HEK293 (cell line): ENCODE data around the gene TMEM167B.

Experiments used
- CTCF ChIA-PET: fragments of 350-600 bp; formaldehyde crosslinking; extraction: SDS; loops from one replicate; lab custom pipeline; 2021; ENCODE audit warnings: antibody characterized with exemption; lab: Yijun Ruan, JAX
- POLR2A ChIA-PET: fragments of 300-600 bp; formaldehyde crosslinking; extraction: SDS; loops from one replicate; lab custom pipeline; 2020; ENCODE audit warnings: antibody characterized with exemption, inconsistent platforms; lab: Yijun Ruan, JAX
- H3K27ac ChIP-seq: fragments of 200-500 bp; sonication (Bioruptor generic); 2 replicates; pipeline ENCODE4 v1.5.1; 2014; ENCODE audit warnings: low read depth, low read length, control low read depth, inconsistent platforms; ENCODE audit errors: extremely low read depth
- H3K36me3 ChIP-seq, 2 experiments: fragments of 200-500 bp in 1 of 2; sonication (Bioruptor generic) in 1 of 2; 1 replicate in 1 of 2; 2 replicates in 1 of 2; pipeline ENCODE4 v1.5.1; 2014 to 2017; ENCODE audit warnings: inconsistent platforms in 2 of 2, low read length in 2 of 2; ENCODE audit not compliant: control insufficient read depth in 2 of 2, insufficient read depth in 1 of 2
- H3K4me1 ChIP-seq: fragments of 200-500 bp; sonication (Bioruptor generic); 2 replicates; pipeline ENCODE4 v1.5.1; 2014; ENCODE audit warnings: mild to moderate bottlenecking, low read length, inconsistent platforms; ENCODE audit not compliant: control insufficient read depth, insufficient read depth
- H3K4me3 ChIP-seq: 2 replicates; pipeline ENCODE4 v1.5.1; 2011; ENCODE audit warnings: low read depth, mild to moderate bottlenecking, control low read depth, low read length, moderate library complexity
- H3K9me3 ChIP-seq: fragments of 200-500 bp; sonication (Bioruptor generic); 2 replicates; pipeline ENCODE4 v1.5.1; 2014; ENCODE audit warnings: low read depth, low read length, inconsistent platforms; ENCODE audit not compliant: control insufficient read depth, insufficient read depth
- CTCF ChIP-seq: fragments of 450-650 bp; formaldehyde crosslinking; IDR thresholded peaks from 2 replicates; pipeline ENCODE4 v1.5.1; 2016; ENCODE audit warnings: missing biosample characterization, missing genetic modification characterization
- GLI4 ChIP-seq: fragments of 450-650 bp; formaldehyde crosslinking; IDR thresholded peaks from 2 replicates; pipeline ENCODE4 v1.5.1; 2016; ENCODE audit warnings: missing biosample characterization, missing genetic modification characterization
- KLF1 ChIP-seq: fragments of 450-650 bp; formaldehyde crosslinking; IDR thresholded peaks from 2 replicates; pipeline ENCODE4 v1.5.1; 2016; ENCODE audit warnings: missing biosample characterization, missing genetic modification characterization
- PBX3 ChIP-seq: sonication (generic); formaldehyde crosslinking; IDR thresholded peaks from 2 replicates; pipeline ENCODE4 v1.8.1; 2022; ENCODE audit warnings: mild to moderate bottlenecking, moderate library complexity, missing genetic modification reagents
- PRDM10 ChIP-seq: fragments of 450-650 bp; formaldehyde crosslinking; IDR thresholded peaks from 2 replicates; pipeline ENCODE4 v1.5.1; 2016; ENCODE audit warnings: missing biosample characterization, missing genetic modification characterization
- SALL2 ChIP-seq: fragments of 450-650 bp; formaldehyde crosslinking; IDR thresholded peaks from 2 replicates; pipeline ENCODE4 v1.5.0; 2017; ENCODE audit warnings: missing biosample characterization, mild to moderate bottlenecking, missing genetic modification characterization, borderline replicate concordance
- ZBTB49 ChIP-seq: fragments of 450-650 bp; formaldehyde crosslinking; IDR thresholded peaks from 2 replicates; pipeline ENCODE4 v1.5.1; 2016; ENCODE audit warnings: missing biosample characterization, missing genetic modification characterization, low read depth
- ZNF16 ChIP-seq: fragments of 450-650 bp; formaldehyde crosslinking; IDR thresholded peaks from 2 replicates; pipeline ENCODE4 v1.5.1; 2016; ENCODE audit warnings: low read depth, missing biosample characterization, missing genetic modification characterization
- ZNF239 ChIP-seq: fragments of 450-650 bp; formaldehyde crosslinking; IDR thresholded peaks from 2 replicates; pipeline ENCODE4 v1.5.1; 2016; ENCODE audit warnings: missing biosample characterization, missing genetic modification characterization
- ZNF280D ChIP-seq: fragments of 450-650 bp; formaldehyde crosslinking; IDR thresholded peaks from 2 replicates; pipeline ENCODE4 v1.5.1; 2016; ENCODE audit warnings: missing biosample characterization, missing genetic modification characterization
- ZNF302 ChIP-seq: fragments of 450-650 bp; formaldehyde crosslinking; IDR thresholded peaks from 2 replicates; pipeline ENCODE4 v1.5.1; 2016; ENCODE audit warnings: missing biosample characterization, missing genetic modification characterization, low read depth
- ZNF350 ChIP-seq: fragments of 450-650 bp; formaldehyde crosslinking; IDR thresholded peaks from 2 replicates; pipeline ENCODE4 v1.5.0; 2017; ENCODE audit warnings: missing biosample characterization, mild to moderate bottlenecking, missing genetic modification characterization
- ZNF513 ChIP-seq: fragments of 450-650 bp; IDR thresholded peaks from 2 replicates; pipeline ENCODE4 v1.5.1; 2018; ENCODE audit warnings: missing biosample characterization, missing genetic modification characterization
- ZNF560 ChIP-seq: fragments of 450-650 bp; formaldehyde crosslinking; IDR thresholded peaks from 2 replicates; pipeline ENCODE4 v1.5.1; 2017; ENCODE audit warnings: missing biosample characterization, missing genetic modification characterization, borderline replicate concordance
- ZNF645 ChIP-seq: fragments of 450-650 bp; formaldehyde crosslinking; IDR thresholded peaks from 2 replicates; pipeline ENCODE4; 2016; ENCODE audit warnings: missing biosample characterization, missing genetic modification characterization
- ZNF791 ChIP-seq: fragments of 450-650 bp; formaldehyde crosslinking; IDR thresholded peaks from 2 replicates; pipeline ENCODE4 v1.5.1; 2016; ENCODE audit warnings: missing biosample characterization, missing genetic modification characterization

The TMEM167B gene

GRCh38 chr1:109115685-109116084 lies 25.1 kb downstream of the TMEM167B start:
- CTCF ChIA-PET, result interaction anchor here (1.1 to 1.6 kb wide), 2 partner anchors 16 kb away, joined by 4 to 8 read pairs; no protein-coding TSS in a partner anchor
- H3K27ac ChIP-seq, result no peak overlapping the region
- no peaks in the 10 kb centered on the region for H3K9me3 ChIP-seq
- H3K36me3 ChIP-seq, result no peaks in the 10 kb centered on the region
- H3K4me1 ChIP-seq, result no peaks in the 10 kb centered on the region
- H3K4me3 ChIP-seq, result no peak overlapping the region
- POLR2A ChIA-PET, result interaction anchor here (4.1 kb wide), 1 partner anchor 15 kb away, joined by 23 read pairs; no protein-coding TSS in a partner anchor
- TF ChIP-seq CTCF (tag by site-specific recombination) (no peak), ZNF513 (no peak), ZNF791 (no peak), KLF1 (tag by site-specific recombination) (no peak), ZNF645 (tag by site-specific recombination) (no peak), ZNF560 (tag by site-specific recombination) (no peak), ZNF239 (no peak), ZNF16 (tag by site-specific recombination) (no peak), SALL2 (tag by site-specific recombination) (no peak), GLI4 (tag by site-specific recombination) (no peak), PRDM10 (no peak), ZNF302 (tag by site-specific recombination) (no peak)

- H3K4me3 ChIP-seq, result no peak overlapping the region
- no peaks in the 10 kb centered on the region for H3K4me1 ChIP-seq
- ChIA-PET POLR2A (interaction anchor here (4.1 kb wide), 1 partner anchor 16 kb away, joined by 23 read pairs; no protein-coding TSS in a partner anchor), CTCF (interaction anchor here (0.9 to 1.6 kb wide), 3 partner anchors 16 to 283 kb away, joined by 4 to 8 read pairs (median 7); no protein-coding TSS in a partner anchor)
- H3K36me3 ChIP-seq, result no peaks in the 10 kb centered on the region
- no peak overlapping the region for H3K27ac ChIP-seq
- H3K9me3 ChIP-seq, result no peaks in the 10 kb centered on the region
- TF ChIP-seq ZNF280D (tag by site-specific recombination) (no peak), ZNF350 (no peak), ZBTB49 (tag by site-specific recombination) (no peak), PBX3 (no peak)
Observed at GRCh38 chr1:109116286-109116685, 25.7 kb downstream of the TMEM167B start.
